Epithelial cell of prostate (primary cell): ENCODE data around the gene CLTA.
"Not testable (repeated sequence)": the region's sequence is repeated elsewhere in the genome, so short reads cannot be mapped to it uniquely, and the experiment has no call there.

Experiments
- DNase-seq: peaks from one replicate; pipeline ENCODE4 v3.0.0-alpha.2; 2011; ENCODE audit warnings: low read depth, low spot score
- H3K27ac ChIP-seq: fragments of 450-650 bp; 2 replicates; pipeline ENCODE4 v1.5.1; 2017; ENCODE audit warnings: mild to moderate bottlenecking

Gene CLTA

DNA sequence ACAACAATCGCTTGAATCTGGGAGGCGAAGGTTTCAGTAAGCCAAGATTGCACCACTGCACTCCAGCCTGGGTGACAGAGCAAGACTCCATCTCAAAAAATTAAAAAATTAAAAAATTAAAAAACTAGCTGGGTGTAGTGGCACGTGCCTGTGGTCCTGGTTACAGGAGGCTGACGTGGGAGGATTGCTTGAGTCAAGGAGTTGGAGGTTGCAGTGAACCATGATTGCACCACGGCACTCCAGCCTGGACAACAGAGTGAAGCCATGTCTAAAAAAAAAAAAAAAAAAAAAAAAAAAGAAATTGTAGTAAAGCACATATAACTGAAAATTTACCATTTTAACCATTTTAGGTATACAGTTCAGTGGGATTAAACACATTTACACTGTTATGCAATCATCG is 34.6 kb upstream of the CLTA start:
- H3K27ac ChIP-seq = no peak overlapping the region
- no peak for DNase-seq

DNA sequence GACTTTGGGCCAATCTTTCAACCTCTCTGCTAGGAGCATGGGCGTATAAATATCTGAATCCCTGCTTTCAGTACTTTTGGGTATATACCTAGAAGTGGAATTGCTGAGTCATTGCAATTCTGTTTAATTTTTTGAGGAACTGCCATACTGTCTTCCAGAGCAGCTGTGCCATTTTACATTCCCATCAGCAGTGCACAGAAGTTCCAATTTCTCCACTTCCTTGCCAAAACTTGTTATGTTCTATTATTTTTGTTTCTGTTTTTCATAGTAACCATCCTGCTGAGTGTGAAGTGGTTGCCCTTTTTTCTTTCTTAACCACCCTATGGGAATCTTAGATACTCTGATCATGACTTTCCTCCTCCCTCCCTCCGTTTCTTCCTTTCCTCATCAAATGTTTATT is 32.6 kb upstream of the CLTA start:
- H3K27ac ChIP-seq = no peak overlapping the region
- DNase-seq = no peak

DNA sequence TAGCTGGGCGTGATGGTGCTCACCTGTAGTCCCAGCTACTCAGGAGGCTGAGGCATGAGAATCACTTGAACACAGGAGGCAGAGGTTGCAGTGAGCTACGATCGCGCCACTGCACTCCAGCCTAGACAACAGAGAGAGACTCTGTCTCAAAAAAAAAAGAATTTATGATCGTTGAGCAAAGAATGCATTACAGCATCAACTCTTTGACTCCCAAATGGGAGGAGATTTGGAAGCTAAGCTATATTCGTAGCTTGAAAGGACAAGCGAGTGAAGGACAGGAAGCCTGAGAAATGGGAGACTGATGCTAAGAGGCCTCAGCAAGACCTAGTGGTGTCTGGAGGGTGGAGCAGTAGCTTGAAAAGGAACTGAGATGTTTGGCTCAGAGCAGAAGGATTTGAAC is 31.8 kb upstream of the CLTA start:
- no peak overlapping the region for H3K27ac ChIP-seq
- no peak for DNase-seq

DNA sequence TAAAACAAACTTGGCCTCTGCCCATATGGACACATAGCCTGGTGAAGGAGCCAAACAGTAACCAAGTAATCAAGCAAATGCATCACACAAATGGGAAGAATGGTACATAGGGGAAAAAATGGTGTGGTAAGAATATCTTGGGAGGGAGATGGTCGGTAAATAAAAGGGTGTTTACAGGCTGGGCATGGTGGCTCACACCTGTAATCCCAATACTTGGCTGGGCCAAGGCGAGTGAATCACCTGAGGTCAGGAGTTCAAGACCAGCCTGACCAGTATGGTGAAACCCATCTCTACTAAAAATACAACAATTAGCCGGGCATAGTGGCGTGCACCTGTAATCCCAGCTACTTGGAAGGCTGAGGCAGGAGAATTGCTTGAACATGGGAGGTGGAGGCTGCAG is 31.2 kb upstream of the CLTA start:
- not testable (repeated sequence) for H3K27ac ChIP-seq, DNase-seq

DNA sequence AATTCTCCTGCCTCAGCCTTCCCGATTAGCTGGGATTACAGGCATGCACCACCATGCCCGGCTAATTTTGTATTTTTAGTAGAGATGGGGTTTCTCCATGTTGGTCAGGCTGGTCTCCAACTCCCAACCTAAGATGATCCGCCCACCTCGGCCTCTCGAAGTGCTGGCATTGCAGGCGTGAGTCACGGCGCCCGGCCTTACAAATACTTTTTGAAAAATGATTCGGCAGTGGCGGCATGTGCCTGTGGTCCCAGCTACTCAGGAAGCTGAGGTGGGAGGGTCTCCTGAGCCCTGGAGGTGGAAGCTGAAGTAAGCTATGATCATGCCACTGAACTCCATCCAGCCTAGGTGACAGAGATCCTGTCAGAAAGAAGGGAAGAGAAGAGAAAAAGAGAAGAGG is 30.6 kb upstream of the CLTA start:
- not testable (repeated sequence) for H3K27ac ChIP-seq

DNA sequence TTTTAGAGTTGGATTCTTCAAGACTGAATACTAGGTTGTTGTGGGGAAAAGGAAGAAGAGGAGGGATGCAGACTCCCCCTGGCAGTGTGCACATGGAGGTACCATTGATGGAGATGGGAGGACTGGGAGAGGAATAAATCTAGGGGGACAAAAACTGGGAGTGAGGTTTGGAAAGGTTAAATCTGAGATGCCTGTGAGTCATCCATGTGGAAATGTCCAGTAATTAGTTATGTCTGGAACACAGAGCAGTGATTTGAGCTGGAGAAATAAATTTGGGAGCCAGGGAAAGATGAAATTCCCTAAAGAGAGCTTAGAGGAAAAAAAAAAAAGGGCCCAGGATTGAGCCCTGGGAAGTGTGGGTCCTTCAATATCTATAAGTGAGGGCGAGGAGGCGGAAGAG is 29.5 kb upstream of the CLTA start:
- no peak for DNase-seq
- H3K27ac ChIP-seq = no peak overlapping the region

More for the DNA sequence above, 30.6 kb upstream of the CLTA start:
- not testable (repeated sequence) for DNase-seq

DNA sequence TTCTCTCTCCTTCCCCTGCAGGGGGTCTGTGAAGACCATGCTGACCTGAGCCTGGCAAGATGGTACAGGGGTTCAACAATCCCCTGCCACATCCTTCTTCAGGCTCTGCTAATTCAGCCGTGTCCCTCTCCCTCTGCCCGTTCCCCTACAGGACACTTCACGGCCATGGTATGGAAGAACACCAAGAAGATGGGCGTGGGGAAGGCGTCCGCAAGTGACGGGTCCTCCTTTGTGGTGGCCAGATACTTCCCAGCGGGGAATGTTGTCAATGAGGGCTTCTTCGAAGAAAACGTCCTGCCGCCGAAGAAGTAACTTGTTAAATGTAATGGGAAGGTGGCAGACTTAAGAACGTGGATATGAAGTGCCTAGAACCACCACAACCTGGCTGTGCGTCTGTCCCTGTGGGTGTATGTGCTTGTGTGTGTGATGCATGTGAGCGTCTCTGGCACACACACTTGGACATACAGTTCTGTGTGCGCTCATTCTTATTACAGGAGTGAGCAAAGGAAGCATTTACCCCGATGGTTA is 28.4 kb upstream of the CLTA start:
- no peak for DNase-seq
- no peak overlapping the region for H3K27ac ChIP-seq

DNA sequence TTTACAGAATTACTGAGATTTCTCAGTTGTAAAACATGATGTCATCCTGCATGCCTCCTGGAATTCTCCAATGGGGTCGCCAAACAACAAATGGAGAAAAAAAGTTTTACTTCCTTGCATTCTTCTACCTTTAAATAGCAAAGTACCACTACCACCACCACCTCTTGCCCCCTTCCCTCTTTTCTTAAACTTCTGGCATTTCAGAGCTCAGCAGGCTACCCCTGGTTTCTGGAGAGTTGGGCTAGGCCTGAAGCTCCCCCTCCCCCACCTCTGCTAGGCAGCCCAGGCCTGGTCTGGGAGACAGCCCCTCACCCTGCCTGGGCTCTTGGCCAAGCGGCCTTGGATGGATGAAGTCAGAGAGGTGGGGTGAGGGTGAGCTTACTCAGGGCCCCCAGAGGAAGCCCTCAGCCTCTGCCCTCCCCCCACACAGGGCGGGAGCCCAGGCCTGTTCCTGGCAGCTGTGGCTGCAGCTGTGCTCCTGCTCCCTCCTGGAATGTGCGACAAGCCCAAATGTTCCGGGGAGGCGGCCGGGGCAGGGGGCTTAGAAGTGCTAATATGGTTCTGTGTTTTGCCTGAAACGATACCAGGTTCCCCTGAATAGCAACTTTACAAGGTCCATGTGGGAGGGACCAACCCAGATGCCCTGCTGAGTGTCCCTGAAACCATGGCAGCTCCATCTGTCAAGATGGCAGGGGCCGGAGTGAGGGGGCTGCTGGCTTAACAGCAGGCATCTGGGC is 27.5 kb upstream of the CLTA start:
- DNase-seq = no peak
- H3K27ac ChIP-seq = no peak overlapping the region

DNA sequence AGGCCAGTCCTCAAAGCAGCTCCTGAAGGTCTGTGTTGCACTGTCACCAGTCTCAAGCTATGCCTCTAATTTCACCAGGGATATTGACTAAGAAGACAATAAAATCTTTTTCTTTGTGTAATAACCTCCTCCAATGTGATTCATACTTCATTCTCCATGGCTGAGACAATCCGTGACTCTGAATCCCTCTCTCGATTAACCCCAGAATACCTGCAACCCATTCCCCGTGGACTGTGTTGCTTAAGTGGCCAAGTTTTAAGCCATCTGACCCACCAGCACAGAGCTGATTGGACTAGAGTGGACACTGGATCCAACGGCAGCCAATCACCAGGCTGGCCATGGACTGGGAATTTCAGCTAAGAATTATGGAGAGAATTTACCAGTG is 26.9 kb upstream of the CLTA start:
- DNase-seq = no peak
- H3K27ac ChIP-seq = no peak overlapping the region

DNA sequence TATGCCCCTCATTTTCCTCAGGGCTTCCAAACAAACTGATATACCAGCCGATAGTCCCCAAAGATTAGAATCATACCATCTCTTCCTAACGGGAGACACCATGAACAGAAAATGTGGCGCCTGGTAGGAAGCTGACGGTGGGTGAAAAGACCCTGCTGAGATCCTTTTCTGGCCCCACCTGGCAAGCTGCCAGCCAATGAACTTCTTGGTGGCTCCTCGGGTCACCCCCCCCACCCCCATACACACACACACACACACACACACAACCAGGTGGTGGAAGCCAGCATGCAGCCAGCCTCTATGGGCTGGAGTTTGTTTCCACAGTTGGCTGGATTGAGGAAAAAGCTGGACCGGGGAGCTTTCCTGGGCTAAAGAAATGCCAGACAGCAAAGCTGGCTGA is 26.3 kb upstream of the CLTA start:
- no peak overlapping the region for H3K27ac ChIP-seq
- DNase-seq = no peak

DNA sequence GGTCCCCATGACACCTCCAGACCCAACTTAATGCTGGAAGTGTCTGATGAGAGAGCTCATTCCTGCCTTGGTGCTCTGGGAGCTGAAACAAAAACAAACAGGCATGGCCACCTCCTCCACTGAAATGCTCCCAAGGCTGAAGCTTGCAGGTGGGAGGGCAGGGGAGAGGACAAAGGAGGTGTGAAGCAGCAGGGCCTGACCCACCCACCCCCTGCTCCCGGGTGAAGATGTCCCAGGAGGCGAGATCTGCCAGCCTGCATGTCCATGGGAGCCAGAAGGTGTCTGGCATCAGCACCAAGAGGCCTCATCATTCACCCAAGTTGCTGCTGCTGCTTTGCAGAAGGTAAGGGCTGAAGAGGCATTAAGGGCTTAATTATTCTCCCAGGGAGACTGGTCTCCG is 25.7 kb upstream of the CLTA start:
- no peak overlapping the region for H3K27ac ChIP-seq
- no peak for DNase-seq

DNA sequence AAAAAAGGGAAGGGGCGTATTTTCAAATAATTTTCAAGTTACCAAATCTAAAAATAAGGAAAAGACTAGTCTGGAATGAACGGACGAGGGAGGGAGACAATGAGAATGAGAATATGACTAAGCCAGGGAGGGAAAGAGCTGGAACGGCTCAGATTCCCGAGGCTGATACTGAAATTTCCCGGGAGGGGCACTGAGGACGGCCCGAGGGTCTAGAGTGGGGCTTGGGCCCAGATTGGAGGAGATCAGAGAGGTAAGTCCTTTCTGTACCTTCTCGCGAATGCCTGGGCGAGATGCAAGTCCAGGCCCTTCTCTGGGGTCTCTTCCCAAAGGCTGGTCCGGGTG is 24.9 kb upstream of the CLTA start:
- H3K27ac ChIP-seq = no peak overlapping the region
- no peak for DNase-seq

DNA sequence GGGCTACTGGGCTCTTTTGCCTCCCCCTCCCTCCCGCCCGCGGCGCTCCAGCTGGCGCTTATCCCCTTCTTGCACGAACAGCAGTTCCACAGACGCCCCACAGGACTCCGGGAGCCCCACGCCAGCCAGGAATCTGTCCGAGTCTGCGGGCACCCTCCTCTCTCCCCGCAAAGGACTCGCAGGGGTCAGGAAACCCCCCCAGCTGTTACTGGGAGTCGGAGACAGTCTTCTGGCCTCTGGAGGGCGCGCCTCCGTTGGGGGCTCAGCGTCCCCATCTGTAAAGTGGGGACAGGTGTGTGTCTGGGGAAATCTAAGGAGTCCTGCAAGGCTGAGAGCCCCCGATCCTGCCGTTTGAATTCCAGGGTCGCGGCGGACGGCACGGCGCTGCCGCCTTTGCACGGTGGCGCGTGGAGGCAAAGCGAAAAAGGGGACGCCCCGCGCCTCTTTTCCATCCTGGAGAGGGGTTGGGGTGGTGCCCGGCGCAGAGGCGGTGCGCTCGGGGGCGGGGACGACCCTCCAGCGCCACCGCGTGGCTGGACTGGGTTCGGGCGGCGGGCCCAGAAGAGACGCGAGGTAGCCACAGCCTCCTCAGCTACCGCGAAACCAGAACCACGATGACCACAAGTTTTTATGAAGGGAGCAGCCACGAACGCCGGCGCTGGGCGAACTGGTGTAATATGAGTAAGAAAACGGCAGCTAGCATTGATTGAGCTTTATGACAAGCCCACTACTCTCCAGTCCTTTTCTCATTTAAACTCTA is 24.4 kb upstream of the CLTA start:
- DNase-seq = peak; percentile 18
- no peak overlapping the region for H3K27ac ChIP-seq

DNA sequence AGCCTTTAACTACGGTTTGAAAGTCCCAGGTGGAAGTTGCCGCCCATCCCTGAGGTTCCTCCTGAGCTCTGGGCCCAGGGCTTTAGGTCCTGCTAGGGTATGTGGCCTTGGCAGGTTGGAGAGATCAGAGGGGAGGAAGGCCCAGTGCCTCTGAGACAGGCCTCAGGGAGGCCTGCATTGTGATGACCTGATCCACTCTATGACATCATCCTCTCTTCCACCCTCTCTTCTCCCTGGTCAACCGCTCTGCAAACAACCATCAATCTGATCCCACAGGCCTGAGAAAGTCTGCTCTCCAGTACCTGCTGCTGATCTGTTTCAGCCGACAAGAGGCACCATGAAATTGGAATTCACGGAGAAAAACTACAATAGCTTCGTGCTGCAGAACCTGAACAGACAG is 21.6 kb upstream of the CLTA start, which contains the start of gene CCIN:
Gene CCIN, plus strand, starts transcription at position 223 of the 400 bp plus-strand sequence. Its CDS starts 115 bp downstream, at position 338.
- H3K27ac ChIP-seq = no peak within 1 kb of the TSS
- DNase-seq = no peak

DNA sequence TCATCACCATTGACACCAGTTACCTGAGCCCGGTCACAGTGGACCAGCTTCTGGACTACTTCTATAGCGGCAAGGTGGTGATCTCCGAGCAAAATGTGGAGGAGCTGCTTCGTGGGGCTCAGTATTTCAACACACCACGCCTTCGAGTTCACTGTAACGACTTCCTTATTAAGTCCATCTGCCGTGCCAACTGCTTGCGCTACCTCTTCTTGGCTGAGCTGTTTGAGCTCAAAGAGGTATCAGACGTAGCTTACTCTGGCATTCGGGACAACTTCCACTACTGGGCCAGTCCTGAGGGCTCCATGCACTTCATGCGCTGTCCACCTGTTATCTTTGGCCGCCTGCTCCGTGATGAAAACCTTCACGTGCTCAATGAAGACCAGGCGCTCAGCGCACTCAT is 21.0 kb upstream of the CLTA start:
- no peak overlapping the region for H3K27ac ChIP-seq
- no peak for DNase-seq

DNA sequence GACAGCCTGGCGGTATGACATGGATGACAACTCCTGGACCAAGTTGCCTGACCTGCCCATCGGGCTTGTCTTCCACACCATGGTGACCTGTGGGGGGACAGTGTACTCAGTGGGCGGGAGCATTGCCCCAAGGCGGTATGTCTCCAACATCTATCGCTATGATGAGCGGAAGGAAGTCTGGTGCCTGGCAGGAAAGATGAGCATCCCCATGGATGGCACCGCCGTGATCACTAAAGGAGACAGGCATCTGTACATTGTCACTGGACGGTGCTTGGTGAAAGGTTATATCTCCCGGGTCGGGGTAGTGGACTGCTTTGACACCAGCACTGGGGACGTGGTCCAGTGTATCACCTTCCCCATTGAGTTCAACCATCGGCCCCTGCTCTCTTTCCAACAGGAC is 20.2 kb upstream of the CLTA start:
- no peak for DNase-seq
- H3K27ac ChIP-seq = no peak overlapping the region

DNA sequence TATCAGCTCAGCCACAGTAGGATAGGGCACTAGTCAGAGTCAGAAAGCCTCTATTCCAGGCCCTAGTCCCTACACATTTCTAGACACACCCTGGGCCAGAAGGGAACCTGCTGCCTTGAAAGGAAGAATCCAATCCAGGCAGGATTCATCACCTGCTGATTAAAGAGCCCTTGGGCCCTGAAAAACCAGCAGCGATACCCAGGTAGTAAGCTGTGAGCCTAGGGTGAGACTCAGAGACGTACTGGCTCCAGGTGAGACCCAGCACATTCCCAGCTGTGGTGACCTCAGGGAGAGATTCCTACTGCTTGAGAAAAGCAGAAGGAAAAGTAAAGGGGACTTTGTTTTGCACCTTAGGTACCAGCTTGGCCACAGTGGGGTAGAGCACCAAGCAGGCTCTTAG is 16.9 kb upstream of the CLTA start:
- no peak overlapping the region for H3K27ac ChIP-seq
- no peak for DNase-seq

DNA sequence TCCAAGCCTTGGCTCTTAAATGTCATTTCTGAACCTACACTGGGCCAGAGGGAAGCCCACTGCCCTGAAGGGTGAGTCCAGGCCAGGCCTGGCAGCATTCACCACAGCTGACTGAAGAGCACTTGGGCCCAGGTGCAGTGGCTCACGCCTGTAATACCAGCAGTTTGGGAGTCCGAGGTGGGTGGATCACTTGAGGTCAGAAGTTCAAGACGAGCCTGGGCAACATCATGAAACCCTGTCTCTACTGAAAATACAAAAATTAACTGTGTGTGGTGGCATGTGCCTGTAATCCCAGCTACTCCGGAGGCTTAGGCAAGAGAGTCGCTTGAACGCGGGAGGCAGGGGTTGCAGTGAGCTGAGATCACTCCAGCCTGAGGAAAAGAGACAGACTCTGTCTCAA is 16.4 kb upstream of the CLTA start:
- no peak overlapping the region for H3K27ac ChIP-seq

DNA sequence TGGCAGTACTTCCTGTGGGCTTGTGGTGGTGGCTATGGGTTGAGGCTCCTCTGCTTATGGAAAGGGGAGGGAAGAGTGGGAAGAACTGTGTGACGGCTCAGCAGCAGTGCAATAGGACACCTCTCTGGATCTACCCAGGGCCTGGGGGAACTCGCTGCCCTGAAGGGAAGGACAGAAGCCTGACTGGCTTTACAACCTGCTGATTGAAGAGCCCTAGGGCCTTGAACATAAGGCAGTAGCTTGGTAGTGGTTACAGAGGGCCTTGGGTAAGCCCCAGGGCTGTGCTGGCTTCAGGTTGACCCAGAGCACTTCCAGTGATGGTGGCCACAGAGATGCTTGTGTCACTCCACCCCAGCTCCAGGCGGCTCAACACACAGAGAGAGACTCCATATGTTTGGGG is 16.0 kb upstream of the CLTA start:
- DNase-seq = no peak
- H3K27ac ChIP-seq = no peak overlapping the region

More for the DNA sequence above, 16.4 kb upstream of the CLTA start:
- DNase-seq = no peak

DNA sequence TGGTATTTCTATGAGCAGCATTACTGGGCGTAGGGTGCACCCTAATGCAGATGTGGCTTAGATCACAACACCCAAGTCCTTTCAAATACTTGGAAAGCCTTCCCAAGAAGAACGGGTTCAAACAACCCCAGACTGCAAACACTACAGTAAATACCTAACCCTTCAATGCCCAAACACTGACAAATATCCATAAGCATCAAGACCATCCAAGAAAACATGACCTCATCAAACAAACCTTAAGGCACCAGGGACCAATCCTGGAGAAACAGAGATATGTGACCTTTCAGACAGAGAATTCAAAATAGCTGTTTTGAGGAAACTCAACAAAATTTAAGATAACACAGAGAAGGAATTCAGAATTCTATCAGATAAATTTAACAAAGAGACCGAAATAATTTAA is 15.5 kb upstream of the CLTA start:
- DNase-seq, H3K27ac ChIP-seq: not testable (repeated sequence)

DNA sequence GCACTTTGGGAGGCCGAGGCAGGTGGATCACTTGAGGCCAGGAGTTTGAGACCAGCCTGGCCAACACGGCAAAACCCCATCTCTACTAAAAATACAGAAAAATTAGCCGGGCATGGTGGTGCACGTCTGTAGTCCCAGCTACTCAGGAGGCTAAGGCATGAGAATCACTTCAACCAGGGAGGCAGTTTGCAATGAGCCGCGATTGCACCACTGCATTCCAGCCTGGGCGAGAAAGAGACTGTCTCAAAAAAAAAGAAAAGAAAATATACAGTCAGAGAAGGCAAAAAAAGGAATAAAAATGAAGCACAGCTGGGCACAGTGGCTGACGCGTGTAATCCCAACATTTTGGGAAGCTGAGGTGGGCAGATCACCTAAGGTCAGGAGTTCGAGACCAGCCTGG is 14.2 kb upstream of the CLTA start:
- DNase-seq, H3K27ac ChIP-seq: not testable (repeated sequence)

DNA sequence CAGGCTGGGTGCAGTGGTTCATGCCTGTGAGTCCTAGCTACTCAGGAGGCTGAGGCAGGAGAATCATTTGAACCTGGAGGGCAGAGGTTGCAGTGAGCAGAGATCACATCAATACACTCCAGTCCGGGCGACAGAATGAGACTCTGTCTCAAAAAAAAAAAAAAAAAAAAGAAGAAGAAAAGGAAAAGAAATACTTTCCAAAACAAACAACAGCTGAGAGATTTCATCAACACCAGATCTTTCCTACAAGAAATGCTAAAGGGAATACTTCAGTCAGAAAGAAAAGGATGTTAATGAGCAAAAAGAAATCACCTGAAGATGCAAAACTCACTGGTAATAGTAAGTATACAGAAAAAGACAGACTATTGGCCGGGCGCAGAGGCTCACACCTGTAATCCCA is 13.2 kb upstream of the CLTA start:
- no peak for DNase-seq
- no peak overlapping the region for H3K27ac ChIP-seq
